ENCODE data around the gene TRRAP.
"Not testable (repeated sequence)": the region's sequence is repeated elsewhere in the genome, so short reads cannot be mapped to it uniquely, and the experiment has no call there.

The TRRAP gene

GRCh38 chr7:98878365-98879197, at the start of gene TRRAP:
TSS of gene TRRAP (plus strand) at chr7:98878532. CDS start at chr7:98881151, 2,619 bp downstream.
- peak; percentile 40 for DNase-seq

- DNase-seq, result no peak
Measured at GRCh38 chr7:98830972-98831548, 47.3 kb upstream of the TRRAP start.

GRCh38 chr7:98831641-98832221, 46.6 kb upstream of the TRRAP start:
- no peak for DNase-seq

- DNase-seq, result no peak
Measured at GRCh38 chr7:98833022-98833421, 45.3 kb upstream of the TRRAP start.

- DNase-seq, result no peak
Measured at GRCh38 chr7:98834949-98835348, 43.4 kb upstream of the TRRAP start.

- peak; percentile 59 for DNase-seq
Measured at GRCh38 chr7:98836811-98837629, 41.3 kb upstream of the TRRAP start.

GRCh38 chr7:98837630-98837972, 40.7 kb upstream of the TRRAP start:
- DNase-seq, result no peak

- DNase-seq, result no peak
Measured at GRCh38 chr7:98840096-98840495, 38.2 kb upstream of the TRRAP start.

GRCh38 chr7:98840722-98841121, 37.6 kb upstream of the TRRAP start:
- no peak for DNase-seq

- DNase-seq, result peak; percentile 24
Measured at GRCh38 chr7:98841179-98841997, 36.9 kb upstream of the TRRAP start.

GRCh38 chr7:98842552-98842951, 35.8 kb upstream of the TRRAP start:
- DNase-seq, result not testable (repeated sequence)

GRCh38 chr7:98848918-98849317, 29.4 kb upstream of the TRRAP start:
- no peak for DNase-seq

- no peak for DNase-seq
Measured at GRCh38 chr7:98852826-98853225, 25.5 kb upstream of the TRRAP start.

- no peak for DNase-seq
Measured at GRCh38 chr7:98855610-98856422, 22.5 kb upstream of the TRRAP start.

- DNase-seq, result no peak
Measured at GRCh38 chr7:98860071-98860470, 18.3 kb upstream of the TRRAP start.

- no peak for DNase-seq
Measured at GRCh38 chr7:98862203-98862602, 16.1 kb upstream of the TRRAP start.

GRCh38 chr7:98862716-98863420, 15.5 kb upstream of the TRRAP start:
- no peak for DNase-seq

GRCh38 chr7:98863601-98864000, 14.7 kb upstream of the TRRAP start:
- DNase-seq, result no peak

- no peak for DNase-seq
Measured at GRCh38 chr7:98864731-98865453, 13.4 kb upstream of the TRRAP start.

- no peak for DNase-seq
Measured at GRCh38 chr7:98866351-98866750, 12.0 kb upstream of the TRRAP start.
